Measurements from ENCODE around the gene APOE.

APOE gene

DNA sequence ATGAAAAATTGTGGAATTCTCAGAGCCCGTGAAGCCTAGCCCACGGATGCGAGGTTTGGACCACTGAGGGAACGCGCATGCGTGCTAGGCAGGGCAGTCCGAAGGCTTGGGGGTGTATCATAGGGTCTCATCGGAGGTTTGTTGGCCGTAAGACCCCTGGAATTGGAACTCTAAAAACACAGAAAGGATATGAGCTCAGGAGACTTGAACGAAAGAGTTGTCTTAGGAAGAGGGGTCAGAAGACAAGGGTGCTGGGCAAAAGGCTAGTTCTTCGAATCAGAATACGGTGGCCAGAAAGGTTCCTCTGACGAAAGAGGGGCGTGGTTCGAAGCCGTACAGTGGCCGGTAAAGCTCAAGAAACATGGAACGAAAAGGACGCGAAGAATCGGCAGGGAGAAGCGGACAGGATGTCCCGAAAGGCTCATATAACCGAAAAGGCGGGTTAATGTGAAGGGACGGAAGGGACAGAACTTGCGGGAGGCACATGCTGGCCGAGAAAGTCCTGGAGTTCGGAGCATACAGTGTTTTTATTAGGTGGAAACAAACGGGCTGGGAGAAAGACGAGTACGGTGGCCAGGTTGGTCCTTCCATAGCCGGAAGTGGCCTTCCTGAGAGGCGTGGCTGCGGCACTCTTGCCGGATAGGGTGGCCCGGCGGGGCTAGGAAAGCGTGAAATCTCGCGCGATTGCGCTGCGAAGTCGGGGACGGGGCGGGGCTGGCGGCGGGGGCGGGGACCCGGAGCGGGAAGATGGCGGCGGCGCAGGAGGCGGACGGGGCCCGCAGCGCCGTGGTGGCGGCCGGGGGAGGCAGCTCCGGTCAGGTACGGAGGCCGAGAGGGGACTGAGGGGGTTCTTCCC is 49.3 kb downstream of the APOE start, which contains the start of gene CLPTM1:
Gene CLPTM1 (plus strand): TSS at position 732 of the 856 bp plus-strand sequence. CDS start 16 bp downstream, at position 748.
- DNase-seq: peak; percentile 87 to 97 (median 94)

DNA sequence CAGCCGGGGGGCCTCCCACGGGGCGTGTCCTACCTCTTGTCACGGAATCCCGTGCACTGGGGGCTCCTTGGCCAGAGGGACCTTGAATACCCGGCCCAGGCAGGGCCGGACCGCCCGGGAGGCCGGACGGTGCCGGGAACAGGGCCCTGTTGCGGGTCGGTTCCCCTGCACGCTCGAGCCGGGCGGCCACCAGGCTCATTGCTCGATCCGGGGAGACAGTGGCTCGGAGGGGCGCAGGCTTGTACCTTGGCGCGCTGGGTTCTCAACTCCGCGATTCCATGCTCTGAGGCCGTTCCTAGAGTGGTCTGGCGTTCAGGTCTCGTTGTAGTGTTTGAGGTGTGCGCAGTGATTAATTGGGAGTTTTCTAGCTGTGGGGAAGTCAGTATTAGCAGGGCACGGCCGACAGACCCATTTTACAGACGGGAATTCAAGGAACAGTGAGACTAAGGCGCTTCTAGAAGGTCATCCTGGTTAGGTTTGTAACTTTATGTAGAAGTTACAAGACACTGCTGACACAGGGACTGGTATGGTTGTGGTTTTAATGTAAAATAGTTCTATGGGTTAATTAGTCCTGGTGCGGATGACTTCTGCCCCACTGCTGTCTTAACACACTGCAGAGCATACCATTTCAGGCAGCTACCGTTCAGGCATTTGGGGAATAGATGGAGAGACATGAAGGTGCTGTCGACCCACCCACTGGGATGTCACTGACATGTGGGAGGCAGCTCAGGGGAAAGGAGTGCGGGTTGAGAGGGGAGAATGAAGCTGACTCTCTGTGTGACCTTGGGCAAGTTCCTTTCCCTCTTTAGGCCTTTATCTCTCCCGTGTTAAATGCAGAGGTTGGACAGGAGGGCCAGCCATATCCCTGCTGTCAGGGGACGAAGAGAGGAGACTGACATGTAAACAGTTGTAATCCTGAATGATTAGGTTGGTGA is 50.2 kb downstream of the APOE start:
- no peak for DNase-seq

DNA sequence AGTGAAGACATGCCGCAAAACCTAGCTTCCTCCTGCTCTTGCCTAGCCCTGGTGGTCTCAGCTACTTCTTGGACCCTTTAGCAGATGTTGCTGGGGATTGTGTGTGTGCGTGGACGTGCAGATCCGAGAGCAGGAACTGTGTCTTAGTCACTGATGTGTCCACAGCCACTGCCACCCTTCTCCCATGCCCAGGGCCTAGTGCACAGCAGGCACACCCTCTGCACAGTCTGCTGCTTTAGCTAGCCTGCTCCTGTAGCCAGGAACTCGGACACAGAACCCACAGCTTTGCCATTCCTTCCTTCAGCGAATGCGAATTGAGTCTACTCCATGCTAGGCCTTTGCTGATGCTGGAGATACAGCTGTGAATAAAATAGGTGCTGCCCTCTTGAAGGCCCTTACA is 51.9 kb downstream of the APOE start:
- no peak for DNase-seq

DNA sequence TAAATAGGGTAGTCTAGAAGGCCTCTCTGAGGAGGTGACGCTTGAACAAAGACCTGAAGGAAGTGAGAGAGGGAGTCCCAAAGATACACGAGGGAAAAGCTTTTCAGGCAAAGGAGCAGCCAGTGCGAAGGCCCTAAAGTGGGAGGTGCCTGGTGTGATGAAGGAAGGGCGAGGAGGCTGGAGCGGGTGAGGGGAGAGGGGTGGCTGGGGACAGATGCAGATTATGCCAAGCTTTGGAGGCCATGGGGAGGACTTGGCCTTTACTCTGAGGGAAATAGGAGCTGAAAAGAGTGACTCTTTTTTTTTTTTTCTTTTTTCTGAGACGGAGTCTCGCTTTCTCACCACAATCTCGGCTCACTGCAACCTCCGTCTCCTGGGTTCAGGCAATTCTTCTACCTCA is 52.5 kb downstream of the APOE start:
- no peak for DNase-seq

Measured in activated naive CD4-positive, alpha-beta T cell (primary cell).